HG02938 (cell line): Measurements from ENCODE around the gene CDK14.

ENCODE experiments used
- ATAC-seq: cut with Tn5 transposase; IDR thresholded peaks from one replicate; pipeline ENCODE4 v1.9.1; 2021; ENCODE audit warnings: mild to moderate bottlenecking, moderate library complexity; ENCODE audit not compliant: unreplicated experiment

The CDK14 gene

GRCh38 chr7:90595801-90596670 lies at the start of gene CDK14:
CDK14 (plus strand) TSS chr7:90596321; CDS start chr7:90596628, 307 bp downstream.
- ATAC-seq, result peak; percentile 50

- ATAC-seq, result no peak
Measured at GRCh38 chr7:90551036-90551435, 45.1 kb upstream of the CDK14 start.

GRCh38 chr7:90552521-90552920 lies 43.6 kb upstream of the CDK14 start:
- no peak for ATAC-seq

- ATAC-seq, result no peak
Measured at GRCh38 chr7:90560730-90561129, 35.4 kb upstream of the CDK14 start.

GRCh38 chr7:90563286-90563685 lies 32.8 kb upstream of the CDK14 start:
- no peak for ATAC-seq

GRCh38 chr7:90564455-90564854 lies 31.7 kb upstream of the CDK14 start:
- ATAC-seq, result no peak

GRCh38 chr7:90568213-90568612 lies 27.9 kb upstream of the CDK14 start:
- no peak for ATAC-seq

- no peak for ATAC-seq
Measured at GRCh38 chr7:90569368-90569767, 26.8 kb upstream of the CDK14 start.

GRCh38 chr7:90570373-90570959 lies 25.7 kb upstream of the CDK14 start:
- ATAC-seq, result no peak

- no peak for ATAC-seq
Measured at GRCh38 chr7:90574146-90574819, 21.8 kb upstream of the CDK14 start.

GRCh38 chr7:90574820-90575187 lies 21.3 kb upstream of the CDK14 start:
- ATAC-seq, result no peak

GRCh38 chr7:90579181-90579688 lies 16.9 kb upstream of the CDK14 start:
- ATAC-seq, result no peak

- no peak for ATAC-seq
Measured at GRCh38 chr7:90580051-90580450, 16.1 kb upstream of the CDK14 start.

GRCh38 chr7:90582164-90582563 lies 14.0 kb upstream of the CDK14 start:
- no peak for ATAC-seq

- no peak for ATAC-seq
Measured at GRCh38 chr7:90584378-90584777, 11.7 kb upstream of the CDK14 start.

- ATAC-seq, result no peak
Measured at GRCh38 chr7:90586091-90586490, 10.0 kb upstream of the CDK14 start.

GRCh38 chr7:90587766-90588165 lies 8.4 kb upstream of the CDK14 start:
- no peak for ATAC-seq

GRCh38 chr7:90592033-90592432 lies 4.1 kb upstream of the CDK14 start:
- no peak for ATAC-seq

- ATAC-seq, result no peak
Measured at GRCh38 chr7:90593205-90593604, 2.9 kb upstream of the CDK14 start.

- no peak for ATAC-seq
Measured at GRCh38 chr7:90594751-90595317, 1.3 kb upstream of the CDK14 start.

GRCh38 chr7:90595342-90595800 lies 750 bp upstream of the CDK14 start:
- no peak for ATAC-seq
